ENCODE data around the gene MACROD2.

DNA sequence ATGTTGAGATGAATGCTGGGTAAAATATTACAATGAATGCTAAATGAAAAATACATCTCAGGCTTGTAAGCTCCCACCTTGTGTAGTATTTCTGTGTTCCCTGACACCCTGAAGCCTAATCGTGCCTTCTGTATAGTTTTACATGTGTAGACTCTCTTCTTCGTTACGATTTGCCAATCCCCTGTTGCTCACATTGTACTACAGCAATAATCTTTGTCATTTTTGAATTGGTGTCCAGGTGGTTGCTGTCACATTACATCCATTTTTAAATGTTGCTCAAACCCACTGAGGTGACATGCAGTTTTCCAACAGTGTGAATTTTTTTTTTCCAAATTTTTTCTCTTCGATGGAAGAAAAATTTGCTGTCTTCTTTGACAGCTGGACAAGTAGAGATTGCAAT lies 642.1 kb downstream of the MACROD2 start:
- TF ChIP-seq, protein P1, sequence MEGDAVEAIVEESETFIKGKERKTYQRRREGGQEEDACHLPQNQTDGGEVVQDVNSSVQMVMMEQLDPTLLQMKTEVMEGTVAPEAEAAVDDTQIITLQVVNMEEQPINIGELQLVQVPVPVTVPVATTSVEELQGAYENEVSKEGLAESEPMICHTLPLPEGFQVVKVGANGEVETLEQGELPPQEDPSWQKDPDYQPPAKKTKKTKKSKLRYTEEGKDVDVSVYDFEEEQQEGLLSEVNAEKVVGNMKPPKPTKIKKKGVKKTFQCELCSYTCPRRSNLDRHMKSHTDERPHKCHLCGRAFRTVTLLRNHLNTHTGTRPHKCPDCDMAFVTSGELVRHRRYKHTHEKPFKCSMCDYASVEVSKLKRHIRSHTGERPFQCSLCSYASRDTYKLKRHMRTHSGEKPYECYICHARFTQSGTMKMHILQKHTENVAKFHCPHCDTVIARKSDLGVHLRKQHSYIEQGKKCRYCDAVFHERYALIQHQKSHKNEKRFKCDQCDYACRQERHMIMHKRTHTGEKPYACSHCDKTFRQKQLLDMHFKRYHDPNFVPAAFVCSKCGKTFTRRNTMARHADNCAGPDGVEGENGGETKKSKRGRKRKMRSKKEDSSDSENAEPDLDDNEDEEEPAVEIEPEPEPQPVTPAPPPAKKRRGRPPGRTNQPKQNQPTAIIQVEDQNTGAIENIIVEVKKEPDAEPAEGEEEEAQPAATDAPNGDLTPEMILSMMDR (IDR thresholded peaks at IDR 0.05; ENCODE audit: low read depth, low read length, missing input control): no peak
- TF ChIP-seq TAF1 (conservative IDR thresholded peaks at IDR 0.05) (no peak), HNF4A (conservative IDR thresholded peaks at IDR 0.05) (no peak), SP1 (IDR thresholded peaks at IDR 0.05) (no peak), RAD21 (IDR thresholded peaks at IDR 0.05) (no peak), JUND (IDR thresholded peaks at IDR 0.05) (no peak), FOXA2 (IDR thresholded peaks at IDR 0.05) (no peak), NR2F2 (IDR thresholded peaks at IDR 0.05) (no peak), EGR1 (IDR thresholded peaks at IDR 0.05; ENCODE audit: low read depth in 2 of 2) (no peak), YY1 (IDR thresholded peaks at IDR 0.05) (no peak)
- TF ChIP-seq, protein P2, sequence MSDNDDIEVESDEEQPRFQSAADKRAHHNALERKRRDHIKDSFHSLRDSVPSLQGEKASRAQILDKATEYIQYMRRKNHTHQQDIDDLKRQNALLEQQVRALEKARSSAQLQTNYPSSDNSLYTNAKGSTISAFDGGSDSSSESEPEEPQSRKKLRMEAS (IDR thresholded peaks at IDR 0.05): no peak
- TF ChIP-seq, protein P3, sequence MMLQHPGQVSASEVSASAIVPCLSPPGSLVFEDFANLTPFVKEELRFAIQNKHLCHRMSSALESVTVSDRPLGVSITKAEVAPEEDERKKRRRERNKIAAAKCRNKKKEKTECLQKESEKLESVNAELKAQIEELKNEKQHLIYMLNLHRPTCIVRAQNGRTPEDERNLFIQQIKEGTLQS (IDR thresholded peaks at IDR 0.05): no peak

Measured in liver (tissue), 3 donors.